NB4 (cell line): Measurements from ENCODE around the gene MESD.

ENCODE experiments used
- MYC ChIP-seq: IDR thresholded peaks from 2 replicates; pipeline ENCODE4 v1.6.1; 2011; ENCODE audit warnings: low read depth, low read length
- POLR2A ChIP-seq: IDR thresholded peaks from 2 replicates; pipeline ENCODE4 v1.6.1; 2011; ENCODE audit warnings: mild to moderate bottlenecking; ENCODE audit not compliant: insufficient read length; ENCODE audit errors: extremely low read depth
- TF ChIP-seq, protein P1 (sequence below): IDR thresholded peaks from one replicate; pipeline ENCODE4 v1.5.1; 2012; ENCODE audit warnings: low read depth, low read length

DNA sequence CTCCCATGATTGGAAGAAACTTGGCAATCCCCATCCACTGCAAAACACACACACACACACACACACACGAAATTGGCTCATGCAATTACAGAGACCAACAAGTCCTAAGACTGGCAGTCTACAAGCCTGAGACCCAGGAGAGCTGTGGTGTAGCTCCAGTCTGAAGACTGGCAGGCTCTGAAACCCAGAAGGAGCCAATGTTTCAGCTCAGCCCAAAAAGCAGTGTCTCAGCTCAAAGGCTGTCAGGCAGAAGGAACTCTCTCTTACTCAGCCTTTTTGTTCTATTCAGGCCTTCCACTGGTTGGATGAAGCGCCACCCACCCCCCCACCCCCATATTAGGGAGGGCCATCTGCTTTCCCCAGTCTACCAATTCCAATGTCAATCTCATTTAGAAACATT is 32.1 kb downstream of the MESD start:
- TF ChIP-seq, protein P1, sequence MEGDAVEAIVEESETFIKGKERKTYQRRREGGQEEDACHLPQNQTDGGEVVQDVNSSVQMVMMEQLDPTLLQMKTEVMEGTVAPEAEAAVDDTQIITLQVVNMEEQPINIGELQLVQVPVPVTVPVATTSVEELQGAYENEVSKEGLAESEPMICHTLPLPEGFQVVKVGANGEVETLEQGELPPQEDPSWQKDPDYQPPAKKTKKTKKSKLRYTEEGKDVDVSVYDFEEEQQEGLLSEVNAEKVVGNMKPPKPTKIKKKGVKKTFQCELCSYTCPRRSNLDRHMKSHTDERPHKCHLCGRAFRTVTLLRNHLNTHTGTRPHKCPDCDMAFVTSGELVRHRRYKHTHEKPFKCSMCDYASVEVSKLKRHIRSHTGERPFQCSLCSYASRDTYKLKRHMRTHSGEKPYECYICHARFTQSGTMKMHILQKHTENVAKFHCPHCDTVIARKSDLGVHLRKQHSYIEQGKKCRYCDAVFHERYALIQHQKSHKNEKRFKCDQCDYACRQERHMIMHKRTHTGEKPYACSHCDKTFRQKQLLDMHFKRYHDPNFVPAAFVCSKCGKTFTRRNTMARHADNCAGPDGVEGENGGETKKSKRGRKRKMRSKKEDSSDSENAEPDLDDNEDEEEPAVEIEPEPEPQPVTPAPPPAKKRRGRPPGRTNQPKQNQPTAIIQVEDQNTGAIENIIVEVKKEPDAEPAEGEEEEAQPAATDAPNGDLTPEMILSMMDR = no peak
- TF ChIP-seq POLR2A (no peak), MYC (no peak)
